HCT116 (cell line): ENCODE data around the gene LSS.

ENCODE experiments used
- ATF3 ChIP-seq: IDR thresholded peaks from 2 replicates; pipeline ENCODE4 v1.6.1; 2012
- CEBPB ChIP-seq: IDR thresholded peaks from 2 replicates; pipeline ENCODE4 v1.6.1; 2012; ENCODE audit warnings: low read depth
- CTCF ChIP-seq, 3 experiments: fragments of 200-600 bp in 1 of 3; sonication (generic) in 1 of 3; IDR thresholded peaks in 2 of 3; conservative IDR thresholded peaks in 1 of 3; 2 replicates each; pipeline ENCODE4 v1.5.1; 2012 to 2017; ENCODE audit warnings: low read depth in 2 of 3, low read length in 2 of 3, antibody characterized with exemption in 1 of 3, borderline replicate concordance in 1 of 3, control low read depth in 1 of 3, mild to moderate bottlenecking in 1 of 3, mixed read lengths in 1 of 3, mixed run types in 1 of 3, moderate library complexity in 1 of 3; ENCODE audit not compliant: insufficient read depth in 1 of 3
- POLR2A ChIP-seq: IDR thresholded peaks from 2 replicates; pipeline ENCODE4 v1.7.0; 2011; ENCODE audit warnings: borderline replicate concordance; ENCODE audit not compliant: insufficient read depth, insufficient read length; ENCODE audit errors: extremely low read depth
- POLR2AphosphoS5 ChIP-seq: IDR thresholded peaks from 2 replicates; pipeline ENCODE4 v1.6.1; 2011; ENCODE audit warnings: mild to moderate bottlenecking, low read depth, low read length, moderate library complexity
- REST ChIP-seq: IDR thresholded peaks from 2 replicates; pipeline ENCODE4 v1.6.1; 2012; ENCODE audit warnings: low read depth
- SP1 ChIP-seq: IDR thresholded peaks from 2 replicates; pipeline ENCODE4 v1.6.1; 2012; ENCODE audit warnings: low read depth
- ZBTB33 ChIP-seq: IDR thresholded peaks from 2 replicates; pipeline ENCODE4 v1.6.1; 2011; ENCODE audit warnings: mild to moderate bottlenecking, low read length, moderate library complexity; ENCODE audit not compliant: insufficient replicate concordance; ENCODE audit errors: extremely low read depth
- ZNF274 ChIP-seq: fragments of 200-500 bp; sonication (Bioruptor generic); IDR thresholded peaks from 2 replicates; pipeline ENCODE4 v1.6.1; 2014; ENCODE audit warnings: mild to moderate bottlenecking, low read depth, low read length, inconsistent platforms

- no peak for TF ChIP-seq POLR2A
- TF ChIP-seq CTCF (IDR thresholded peaks at IDR 0.05 in 2 of 3, conservative IDR thresholded peaks at IDR 0.05 in 1 of 3; ENCODE audit: borderline replicate concordance in 1 of 3, insufficient read depth in 1 of 3, low read depth in 2 of 3, low read length in 2 of 3), result no peak
- TF ChIP-seq POLR2AphosphoS5, result no peak
- TF ChIP-seq REST, result no peak
- no peak for TF ChIP-seq ZBTB33
- no peak for TF ChIP-seq CEBPB
- TF ChIP-seq ZNF274, result no peak
- no peak for TF ChIP-seq ATF3
- TF ChIP-seq SP1, result no peak
Measured at GRCh38 chr21:46183910-46184624, 44.5 kb downstream of the LSS start, which contains the start of gene SPATC1L.
